Activated CD8-positive, alpha-beta memory T cell treated with anti-CD3 and anti-CD28 coated beads, Interleukin-2, amount 50 U/mL, for 24 hours (primary cell): ENCODE measurements around the gene UPB1.

Experiments used
- DNase-seq: peaks from one replicate; pipeline ENCODE4 v3.0.0-alpha.2; 2020; ENCODE audit errors: extremely low read depth

The UPB1 gene

GRCh38 chr22:24494528-24495364, at the start of gene UPB1:
UPB1 (plus strand) TSS chr22:24495332; CDS start chr22:24495404, 72 bp downstream.
- DNase-seq, result no peak

DNA sequence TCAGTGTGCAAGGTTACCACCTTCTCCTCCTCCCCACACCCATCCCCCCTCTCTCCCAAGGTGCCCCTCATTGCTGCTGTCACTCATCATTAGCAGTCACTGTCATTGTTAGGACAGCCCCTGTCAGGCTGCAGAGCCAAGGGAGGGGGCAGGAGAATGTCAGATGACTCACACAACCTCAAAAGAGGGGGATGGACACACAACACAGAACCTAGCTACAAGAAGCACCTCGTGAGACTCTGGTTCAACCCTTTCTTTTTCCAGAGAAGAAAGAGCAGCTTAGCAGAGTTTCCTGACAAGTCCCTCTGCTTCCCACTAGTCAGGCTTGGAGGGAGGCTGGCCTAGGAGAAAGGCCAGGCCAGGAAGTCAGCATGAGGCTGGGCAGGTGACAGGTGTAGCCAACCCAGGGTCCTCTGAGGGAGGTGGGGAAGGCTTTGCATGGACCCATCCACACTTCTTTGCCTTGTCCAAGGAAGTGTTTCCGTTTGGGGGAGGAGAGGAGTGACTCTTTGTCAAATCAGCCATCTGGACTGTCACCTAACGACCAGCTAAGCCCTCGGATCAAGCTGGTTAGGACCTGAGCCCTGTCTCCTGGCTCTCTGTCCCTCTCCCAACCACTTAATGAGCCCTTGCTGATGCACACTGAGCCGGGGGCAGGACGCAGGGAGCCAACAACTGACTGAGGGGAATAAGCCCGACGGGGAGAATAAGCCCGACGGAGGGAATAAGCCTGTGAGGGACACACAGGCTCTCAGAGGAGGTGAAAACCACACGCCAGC, 49.5 kb upstream of the UPB1 start:
- no peak for DNase-seq

GRCh38 chr22:24446260-24446611, 48.9 kb upstream of the UPB1 start:
- no peak for DNase-seq

DNA sequence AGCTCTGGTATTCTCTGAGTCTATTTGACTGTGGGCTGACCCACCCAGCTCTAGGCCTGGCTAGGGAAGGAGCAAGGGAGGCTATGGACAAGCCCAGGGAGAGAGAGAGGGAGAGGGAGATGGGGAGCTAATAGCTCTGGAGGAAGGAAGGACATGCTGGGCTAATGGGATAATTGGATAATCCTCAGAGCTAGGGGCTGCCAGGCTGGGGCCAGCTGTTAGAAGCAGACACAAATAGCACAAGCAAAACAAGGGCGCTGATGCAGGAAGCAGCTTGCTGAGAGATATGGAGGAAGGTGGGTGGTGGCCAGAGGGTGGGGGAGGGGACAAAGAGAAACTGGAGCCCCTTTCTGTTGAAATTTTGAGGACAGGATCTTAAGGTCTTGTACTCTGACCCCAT, 44.5 kb upstream of the UPB1 start:
- DNase-seq, result no peak

DNA sequence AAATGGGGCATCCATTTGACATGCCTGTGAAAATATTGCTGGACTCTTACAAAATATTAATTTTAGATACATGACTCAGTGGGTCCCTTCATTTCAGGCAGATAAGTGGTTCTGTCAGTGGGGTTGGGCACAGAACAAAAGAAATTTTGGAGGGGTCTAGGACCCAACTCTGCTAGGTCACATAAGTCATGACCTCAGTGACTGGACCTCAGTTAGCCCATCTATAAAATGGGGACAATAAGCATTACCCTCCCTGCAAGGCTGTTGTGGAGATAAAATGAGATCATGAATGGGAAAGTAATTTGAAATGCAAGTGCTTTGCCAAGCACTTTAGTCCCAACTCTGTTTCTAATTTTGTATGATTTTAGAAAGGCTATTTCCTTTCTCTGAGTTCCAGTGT, 44.0 kb upstream of the UPB1 start:
- DNase-seq, result no peak

DNA sequence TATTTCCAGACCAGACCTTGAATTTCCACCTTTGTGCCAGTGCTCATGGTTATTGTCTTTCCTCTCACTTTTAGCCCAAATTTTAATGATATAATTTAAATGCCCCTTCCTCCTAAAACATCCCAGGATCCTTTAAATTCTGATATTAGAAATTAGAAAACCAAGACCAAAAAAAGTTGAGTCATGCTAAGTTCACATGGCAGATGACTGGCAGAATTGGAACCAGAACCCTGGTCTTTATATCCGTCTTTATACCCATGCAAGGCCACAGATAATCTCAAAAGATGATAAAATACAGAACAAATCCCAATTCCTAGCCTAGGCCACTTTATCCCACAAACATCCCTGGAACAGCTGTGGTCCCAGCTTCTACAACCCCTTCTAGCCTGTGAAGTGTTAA, 41.3 kb upstream of the UPB1 start:
- no peak for DNase-seq

DNA sequence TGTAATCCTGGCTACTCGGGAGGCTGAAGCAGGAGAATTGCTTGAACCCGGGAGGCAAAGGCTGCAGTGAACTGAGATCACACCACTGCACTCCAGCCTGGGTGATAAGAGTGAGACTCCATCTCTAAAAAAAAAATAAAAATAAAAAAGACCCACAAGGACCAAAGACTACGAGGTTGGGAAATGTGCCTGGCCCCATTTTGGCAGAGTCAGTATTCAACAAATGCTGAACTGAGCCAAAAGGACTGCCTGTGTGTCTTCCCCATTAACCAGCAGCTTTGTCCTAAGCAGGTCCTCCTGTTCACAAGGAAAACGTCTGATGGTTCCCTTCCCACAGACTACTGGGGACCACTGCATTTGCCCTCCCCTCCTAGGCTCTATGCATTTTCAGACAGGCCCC, 40.1 kb upstream of the UPB1 start:
- DNase-seq, result no peak

GRCh38 chr22:24455751-24456426, 39.2 kb upstream of the UPB1 start:
- DNase-seq, result no peak

GRCh38 chr22:24457894-24458420, 37.2 kb upstream of the UPB1 start:
- DNase-seq, result no peak

GRCh38 chr22:24459911-24460310, 35.2 kb upstream of the UPB1 start:
- DNase-seq, result no peak

GRCh38 chr22:24460418-24461089, 34.6 kb upstream of the UPB1 start:
- DNase-seq, result no peak

DNA sequence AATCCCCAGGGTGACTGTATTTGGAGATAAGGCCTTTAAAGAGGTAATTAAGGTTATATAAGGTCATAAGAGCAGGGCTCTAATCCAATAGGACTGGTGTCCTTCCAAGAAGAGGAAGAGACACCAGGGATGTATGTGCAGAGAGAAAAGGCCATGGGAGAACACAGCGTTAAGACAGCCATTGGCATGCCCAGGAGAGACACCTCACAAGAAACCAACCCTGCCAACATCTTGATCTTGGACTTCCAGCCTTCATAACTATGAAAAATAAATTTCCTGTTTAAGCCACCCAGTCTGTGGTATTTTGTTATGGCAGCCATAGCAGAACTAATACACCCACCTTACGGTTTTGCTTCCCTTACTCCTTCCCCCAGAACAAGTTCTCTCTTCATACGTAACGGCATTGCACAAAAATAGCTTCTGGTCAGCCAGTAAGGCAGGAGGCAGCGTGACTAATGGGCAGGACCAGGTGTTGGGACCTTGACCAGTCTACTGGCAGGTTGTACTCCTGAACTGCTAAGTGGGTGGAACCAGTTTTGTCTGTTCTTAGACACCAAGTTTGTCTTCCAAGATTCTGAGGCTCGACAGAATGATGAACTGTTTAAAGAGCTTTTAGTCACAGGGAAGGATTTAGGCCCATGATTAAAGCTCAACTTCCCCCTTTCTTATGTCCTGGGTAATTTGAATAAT, 31.9 kb upstream of the UPB1 start:
- DNase-seq, result no peak

DNA sequence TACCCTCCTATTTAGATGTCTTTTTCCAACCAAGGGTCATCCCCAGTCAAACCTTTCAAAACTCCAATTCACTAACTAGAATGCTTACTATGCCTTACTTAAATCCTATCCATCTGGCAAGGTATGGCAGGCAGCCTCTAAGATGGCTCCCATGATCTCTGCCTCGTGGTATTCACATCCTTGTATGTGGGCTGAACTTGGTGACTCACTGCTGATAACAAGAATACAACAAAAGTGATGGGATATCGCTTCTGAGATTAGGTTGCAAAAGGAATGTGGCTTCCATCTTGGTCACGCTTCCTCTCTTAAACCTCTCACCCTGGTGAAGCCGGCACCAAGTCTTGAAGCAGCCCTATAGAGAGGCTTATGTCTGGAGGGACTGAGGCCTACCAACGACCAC, 29.6 kb upstream of the UPB1 start:
- no peak for DNase-seq

GRCh38 chr22:24465975-24466374, 29.2 kb upstream of the UPB1 start:
- DNase-seq, result no peak

DNA sequence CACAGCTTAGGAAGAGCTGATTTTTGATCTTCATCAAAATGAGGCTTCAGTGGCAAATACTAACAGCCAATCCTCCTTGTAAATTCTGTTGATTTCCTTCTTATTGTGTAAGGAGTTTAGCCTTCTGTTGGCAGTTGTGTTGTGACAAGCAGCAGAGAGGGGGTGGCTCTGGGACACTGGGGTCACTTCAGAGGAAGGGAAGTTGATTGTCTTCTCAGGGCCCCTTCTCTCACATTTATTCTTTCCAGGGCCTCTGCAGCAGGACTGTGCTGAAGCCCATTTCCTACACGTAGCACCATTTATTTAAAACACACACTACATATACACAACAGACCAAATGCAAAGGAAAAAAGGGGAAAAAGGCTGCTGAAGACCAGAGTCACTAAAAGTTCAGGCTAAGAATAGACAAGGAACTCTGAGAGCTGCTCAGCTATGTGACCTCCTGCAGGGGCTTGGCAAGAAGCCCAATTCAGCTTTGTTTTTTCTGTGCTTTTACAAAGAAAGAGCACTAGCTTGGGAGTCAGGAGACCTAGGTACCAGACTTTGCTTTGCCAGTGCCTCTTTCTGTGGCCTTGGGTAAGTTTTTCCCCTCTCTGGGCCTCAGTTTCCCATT, 28.3 kb upstream of the UPB1 start:
- DNase-seq, result no peak

GRCh38 chr22:24467340-24467739, 27.8 kb upstream of the UPB1 start:
- DNase-seq, result no peak

DNA sequence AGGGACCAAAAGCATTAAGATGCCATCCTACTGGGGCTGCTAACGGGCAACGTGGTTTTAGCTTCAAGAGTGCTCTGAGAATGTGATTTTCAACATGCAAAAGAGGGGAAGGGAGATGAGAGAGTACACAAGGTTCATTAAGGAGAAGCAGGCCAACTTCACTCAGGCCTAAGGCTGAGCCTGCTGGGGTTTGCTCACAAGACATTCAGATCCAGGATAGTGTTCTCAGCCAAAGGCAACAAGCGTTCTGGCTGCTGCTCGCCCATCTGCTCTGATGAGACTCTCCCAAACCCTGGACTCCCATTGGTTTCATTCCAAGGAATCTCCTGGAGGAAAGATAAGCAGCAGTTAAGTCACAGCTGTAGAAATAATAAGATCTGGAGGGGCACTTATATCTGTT, 23.6 kb upstream of the UPB1 start:
- DNase-seq, result no peak

DNA sequence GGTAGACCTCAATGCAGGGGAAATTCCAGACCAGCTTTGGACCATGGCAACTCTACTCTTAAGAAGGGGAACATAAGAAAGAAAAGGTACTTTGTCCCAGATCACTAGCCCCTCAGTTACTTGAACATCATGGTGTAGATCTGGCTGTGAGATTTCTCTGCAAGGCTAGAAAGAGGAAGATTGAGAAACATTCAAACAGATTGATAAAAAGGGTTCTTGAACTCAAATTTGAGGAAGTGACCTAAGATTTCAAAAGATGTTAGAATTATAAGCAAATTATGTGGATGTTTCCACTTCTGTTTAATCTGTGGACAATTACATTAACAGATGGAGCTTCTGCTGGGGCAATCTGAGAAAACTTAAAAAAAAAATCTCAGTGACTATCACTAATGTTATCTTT, 21.8 kb upstream of the UPB1 start:
- DNase-seq, result no peak

GRCh38 chr22:24474221-24474620, 20.9 kb upstream of the UPB1 start:
- no peak for DNase-seq

DNA sequence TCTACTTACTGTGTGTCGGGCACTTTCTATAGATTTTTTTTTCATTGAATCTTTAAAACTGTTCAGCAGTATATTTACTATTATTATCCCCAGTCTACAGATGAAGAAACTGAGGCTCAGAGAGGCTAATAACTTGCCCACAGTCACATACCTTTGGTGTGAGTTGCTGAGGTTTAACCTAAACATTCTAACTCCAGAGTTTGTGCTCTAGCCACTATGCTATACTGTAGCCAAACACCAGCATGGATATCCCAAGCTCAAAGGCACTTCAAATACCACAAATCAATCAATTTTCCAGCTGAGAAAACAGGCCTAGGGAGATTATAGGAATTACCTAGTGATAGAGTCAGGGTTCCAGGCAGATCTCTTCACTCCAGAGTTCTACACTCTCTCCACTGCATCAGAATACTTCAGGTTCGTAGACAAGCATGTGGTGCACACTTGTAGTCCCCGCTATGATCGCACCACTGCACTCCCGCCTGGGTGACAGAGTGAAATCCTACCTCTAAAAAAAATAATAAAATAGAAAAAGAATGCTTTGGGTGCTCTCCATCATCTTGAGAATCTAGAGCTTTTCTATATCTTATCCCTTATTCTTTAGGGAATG, 20.4 kb upstream of the UPB1 start:
- DNase-seq, result no peak
